Hematopoietic multipotent progenitor cell treated with erythropoietin and hydrocortisone succinate and interleukin-3 and kit ligand, for 15 days (in vitro differentiated cells): Measurements from ENCODE around the gene GOT2.
A peak's percentile ranks its signal among the peaks of the same experiment; 100 is the strongest.
"Not testable (repeated sequence)": the region's sequence is repeated elsewhere in the genome, so short reads cannot be mapped to it uniquely, and the experiment has no call there.

Experiments
- DNase-seq: peaks from one replicate; pipeline ENCODE4 v3.0.0-alpha.2; 2015; ENCODE audit warnings: low spot score

Gene GOT2

GRCh38 chr16:58717994-58718393 lies 16.1 kb downstream of the GOT2 start:
- no peak for DNase-seq

GRCh38 chr16:58716468-58716867 lies 17.6 kb downstream of the GOT2 start:
- DNase-seq = no peak

- DNase-seq = no peak
Observed at GRCh38 chr16:58713742-58714141, 20.4 kb downstream of the GOT2 start.

- no peak for DNase-seq
Observed at GRCh38 chr16:58709333-58709732, 24.8 kb downstream of the GOT2 start.

- no peak for DNase-seq
Observed at GRCh38 chr16:58699151-58699550, 35.0 kb downstream of the GOT2 start.

GRCh38 chr16:58695368-58695767 lies 38.7 kb downstream of the GOT2 start:
- no peak for DNase-seq

- no peak for DNase-seq
Observed at GRCh38 chr16:58692450-58692849, 41.7 kb downstream of the GOT2 start.

GRCh38 chr16:58686985-58687706 lies 47.0 kb downstream of the GOT2 start:
- not testable (repeated sequence) for DNase-seq

- DNase-seq = no peak
Observed at GRCh38 chr16:58685084-58685449, 49.0 kb downstream of the GOT2 start.

GRCh38 chr16:58684354-58685083 lies 49.6 kb downstream of the GOT2 start, which contains the start of gene SLC38A7:
SLC38A7 (minus strand) TSS chr16:58684770; CDS start chr16:58680126, 4,644 bp downstream.
- DNase-seq = peak; percentile 73

GRCh38 chr16:58684001-58684353 lies 50.1 kb downstream of the GOT2 start:
- DNase-seq = peak; percentile 6

GRCh38 chr16:58679763-58680162 lies 54.4 kb downstream of the GOT2 start:
- no peak for DNase-seq

GRCh38 chr16:58678716-58679115 lies 55.4 kb downstream of the GOT2 start:
- DNase-seq = no peak

GRCh38 chr16:58678269-58678668 lies 55.8 kb downstream of the GOT2 start:
- DNase-seq = no peak

- no peak for DNase-seq
Observed at GRCh38 chr16:58670946-58671583, 63.1 kb downstream of the GOT2 start.

- DNase-seq = no peak
Observed at GRCh38 chr16:58670177-58670576, 63.9 kb downstream of the GOT2 start.

GRCh38 chr16:58665200-58665599 lies 68.9 kb downstream of the GOT2 start:
- DNase-seq = no peak

GRCh38 chr16:58661199-58661830 lies 72.8 kb downstream of the GOT2 start:
- DNase-seq = peak; percentile 51

GRCh38 chr16:58659911-58660310 lies 74.2 kb downstream of the GOT2 start:
- DNase-seq = not testable (repeated sequence)

GRCh38 chr16:58658796-58659211 lies 75.3 kb downstream of the GOT2 start:
- no peak for DNase-seq
